CD14-positive monocyte (primary cell): ENCODE data around the gene CD247. TPM values are rescaled to one million over a fixed set of nuclear protein-coding genes. Genes with fewer than 3 reads are reported as not detected.

ENCODE experiments used
- DNase-seq, 3 donors: peaks; one replicate each; pipeline ENCODE4 v3.0.0-alpha.2; 2011 to 2022
- H2AFZ ChIP-seq: 2 replicates; pipeline ENCODE4 v1.6.0; 2012; ENCODE audit warnings: mild to moderate bottlenecking, low read depth, low read length, inconsistent platforms; ENCODE audit not compliant: insufficient read depth, poor library complexity, severe bottlenecking
- H3K27ac ChIP-seq, 2 donors: 1 replicate in 1 of 2; 2 replicates in 1 of 2; pipeline ENCODE4 v1.5.1; 2012 to 2013; ENCODE audit warnings: low read length in 2 of 2, control low read depth in 1 of 2, inconsistent platforms in 1 of 2, low read depth in 1 of 2, mild to moderate bottlenecking in 1 of 2
- H3K27me3 ChIP-seq, 2 donors: one replicate each; pipeline versions ENCODE4 v1.6.0 to v1.6.1; 2011 to 2013; ENCODE audit warnings: low read length in 2 of 2; ENCODE audit not compliant: control insufficient read depth in 2 of 2, insufficient read depth in 2 of 2
- H3K36me3 ChIP-seq, 2 donors: replicated peaks in 1 of 2; 1 replicate in 1 of 2; 2 replicates in 1 of 2; pipeline versions ENCODE4 v1.5.1 to v1.6.1; 2012 to 2013; ENCODE audit warnings: low read length in 2 of 2, control low read depth in 1 of 2, inconsistent platforms in 1 of 2, mild to moderate bottlenecking in 1 of 2; ENCODE audit not compliant: insufficient read depth in 2 of 2, control insufficient read depth in 1 of 2
- H3K4me1 ChIP-seq, 2 donors: 1 replicate in 1 of 2; 2 replicates in 1 of 2; pipeline versions ENCODE4 v1.5.1 to v1.6.1; 2012 to 2013; ENCODE audit warnings: low read length in 2 of 2, control low read depth in 1 of 2, inconsistent platforms in 1 of 2, mild to moderate bottlenecking in 1 of 2, moderate library complexity in 1 of 2; ENCODE audit not compliant: insufficient read depth in 2 of 2, control insufficient read depth in 1 of 2
- H3K4me2 ChIP-seq: replicated peaks from 2 replicates; pipeline ENCODE3; 2012; ENCODE audit warnings: low read length, moderate library complexity, mild to moderate bottlenecking; ENCODE audit not compliant: poor library complexity, severe bottlenecking; ENCODE audit errors: extremely low read depth
- H3K4me3 ChIP-seq, 3 experiments: fragments of 200-600 bp in 1 of 3; sonication (generic) in 1 of 3; replicated peaks in 1 of 3; 1 replicate in 2 of 3; 2 replicates in 1 of 3; pipeline ENCODE4 v1.5.1; 2011 to 2013; ENCODE audit warnings: low read length in 3 of 3, mild to moderate bottlenecking in 3 of 3, control low read depth in 2 of 3, low read depth in 2 of 3, inconsistent platforms in 1 of 3, moderate library complexity in 1 of 3
- H3K79me2 ChIP-seq: 2 replicates; pipeline ENCODE4 v1.6.0; 2012; ENCODE audit warnings: mild to moderate bottlenecking, control low read depth, inconsistent platforms, low read length, moderate library complexity; ENCODE audit not compliant: insufficient read depth
- H3K9ac ChIP-seq: 2 replicates; pipeline ENCODE4 v1.6.0; 2017; ENCODE audit warnings: low read length, mild to moderate bottlenecking; ENCODE audit not compliant: insufficient read depth, poor library complexity, severe bottlenecking
- H3K9me3 ChIP-seq, 2 donors: replicated peaks in 1 of 2; 1 replicate in 1 of 2; 2 replicates in 1 of 2; pipeline versions ENCODE4 v1.5.1 to v1.6.1; 2012 to 2013; ENCODE audit warnings: low read length in 2 of 2, control low read depth in 1 of 2; ENCODE audit not compliant: control insufficient read depth in 1 of 2, insufficient read depth in 1 of 2
- H4K20me1 ChIP-seq: 2 replicates; pipeline ENCODE4 v1.6.0; 2012; ENCODE audit warnings: mild to moderate bottlenecking, low read length, control low read depth, moderate library complexity; ENCODE audit not compliant: insufficient read depth
- H3K27ac Mint-ChIP-seq, 7 donors: one replicate each; pipeline ENCODE4 v1.8.0; 2020; ENCODE audit warnings: mild to moderate bottlenecking in 7 of 7, mixed read lengths in 7 of 7, moderate library complexity in 6 of 7, inconsistent platforms in 2 of 7
- H3K27me3 Mint-ChIP-seq, 3 donors: one replicate each; pipeline ENCODE4 v1.8.0; 2021 to 2022; ENCODE audit warnings: low read depth in 3 of 3, mild to moderate bottlenecking in 3 of 3, mixed read lengths in 3 of 3, moderate library complexity in 3 of 3, inconsistent platforms in 1 of 3
- H3K36me3 Mint-ChIP-seq, 2 donors: one replicate each; pipeline ENCODE4 v1.8.0; 2020; ENCODE audit warnings: mixed read lengths in 2 of 2, inconsistent platforms in 1 of 2, mild to moderate bottlenecking in 1 of 2
- H3K4me1 Mint-ChIP-seq: one replicate; pipeline ENCODE4 v1.8.0; 2020; ENCODE audit warnings: mild to moderate bottlenecking, mixed read lengths
- H3K4me3 Mint-ChIP-seq, 2 donors: one replicate each; pipeline ENCODE4 v1.8.0; 2020; ENCODE audit warnings: mild to moderate bottlenecking in 2 of 2, mixed read lengths in 2 of 2, moderate library complexity in 1 of 2
- H3K9me3 Mint-ChIP-seq, 7 donors: one replicate each; pipeline ENCODE4 v1.8.0; 2020 to 2022; ENCODE audit warnings: mixed read lengths in 7 of 7, mild to moderate bottlenecking in 6 of 7, moderate library complexity in 6 of 7, inconsistent platforms in 2 of 7
- WGBS: methylation state at CpG from one replicate; pipeline ENCODE4 v1.1.5; 2013; ENCODE audit warnings: missing lambda C conversion rate; ENCODE audit not compliant: insufficient coverage; 5-methylcytosine and 5-hydroxymethylcytosine counted together
- intact Hi-C, 2 donors: fragments of 100-400 bp; cut with micrococcal nuclease; formaldehyde crosslinking; loops; one replicate each; pipeline versions ENCODE4 v1.15.0 to v1.15.1; 2023
- polyA plus RNA-seq, 3 donors: library from polyadenylated mRNA; depleted of rRNA in 1 of 3; unstranded in 2 of 3; stranded (reverse) in 1 of 3; fragments of 300-500 nt in 2 of 3; fragments of >200 nt in 1 of 3; fragmentation: Illumina TruSeq in 2 of 3; gene quantifications; 1 replicate in 2 of 3; 2 replicates in 1 of 3; pipeline ENCODE4 v1.2.3, GENCODE V29; 2012 to 2021
- TF ChIP-seq, protein P1 (sequence below): fragments of 200-600 bp; IDR thresholded peaks from one replicate; pipeline ENCODE4 v1.8.0; 2022; ENCODE audit warnings: antibody characterized with exemption, mild to moderate bottlenecking

Gene CD247
- polyA plus RNA-seq, 3 donors: 0.29 to 1.8 (median 1.6) TPM

DNA sequence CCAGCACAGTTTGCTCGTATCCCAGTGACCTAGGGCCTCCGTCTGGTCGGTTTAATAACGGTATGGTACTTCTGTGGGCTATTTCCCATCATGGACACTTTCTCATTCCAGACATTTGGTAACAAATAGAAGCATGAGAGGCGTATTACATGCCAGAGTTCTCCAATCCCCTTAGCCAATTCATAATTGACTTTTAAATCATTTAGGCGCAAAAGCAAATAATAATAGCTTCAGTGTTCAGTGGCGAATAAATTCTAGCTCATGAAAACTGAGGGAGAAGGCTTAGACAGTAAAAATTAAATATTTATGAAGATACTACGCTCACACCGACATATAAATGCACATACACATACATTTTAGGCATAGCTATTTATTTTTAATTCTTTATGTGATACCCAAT is 50.6 kb downstream of the CD247 start:
- intact Hi-C loops: no loop called here
- Histone ChIP-seq H2AFZ (no peak overlapping the region), H3K27me3 (no peaks in the 10 kb centered on the region), H3K4me2 (no peak overlapping the region), H3K36me3 (no peaks in the 10 kb centered on the region), H3K9me3 (no peaks in the 10 kb centered on the region), H3K79me2 (no peaks in the 10 kb centered on the region), H3K4me3 (no peak overlapping the region), H3K9ac (no peak overlapping the region), H3K27ac (no peak overlapping the region), H4K20me1 (no peaks in the 10 kb centered on the region), H3K4me1 (no peaks in the 10 kb centered on the region)
- TF ChIP-seq, protein P1, sequence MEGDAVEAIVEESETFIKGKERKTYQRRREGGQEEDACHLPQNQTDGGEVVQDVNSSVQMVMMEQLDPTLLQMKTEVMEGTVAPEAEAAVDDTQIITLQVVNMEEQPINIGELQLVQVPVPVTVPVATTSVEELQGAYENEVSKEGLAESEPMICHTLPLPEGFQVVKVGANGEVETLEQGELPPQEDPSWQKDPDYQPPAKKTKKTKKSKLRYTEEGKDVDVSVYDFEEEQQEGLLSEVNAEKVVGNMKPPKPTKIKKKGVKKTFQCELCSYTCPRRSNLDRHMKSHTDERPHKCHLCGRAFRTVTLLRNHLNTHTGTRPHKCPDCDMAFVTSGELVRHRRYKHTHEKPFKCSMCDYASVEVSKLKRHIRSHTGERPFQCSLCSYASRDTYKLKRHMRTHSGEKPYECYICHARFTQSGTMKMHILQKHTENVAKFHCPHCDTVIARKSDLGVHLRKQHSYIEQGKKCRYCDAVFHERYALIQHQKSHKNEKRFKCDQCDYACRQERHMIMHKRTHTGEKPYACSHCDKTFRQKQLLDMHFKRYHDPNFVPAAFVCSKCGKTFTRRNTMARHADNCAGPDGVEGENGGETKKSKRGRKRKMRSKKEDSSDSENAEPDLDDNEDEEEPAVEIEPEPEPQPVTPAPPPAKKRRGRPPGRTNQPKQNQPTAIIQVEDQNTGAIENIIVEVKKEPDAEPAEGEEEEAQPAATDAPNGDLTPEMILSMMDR: no peak
- H3K9me3 Mint-ChIP-seq: no peaks in the 10 kb centered on the region
- DNase-seq: no peak
- WGBS: 80% methylated on average over 3 of the region's 9 CpGs
- peak overlapping the region in 1 of 7 donors; percentile 37 for H3K27ac Mint-ChIP-seq
- H3K36me3 Mint-ChIP-seq: no peaks in the 10 kb centered on the region
- H3K4me3 Mint-ChIP-seq: no peak overlapping the region
- peaks cover 2 to 8% (median 3%) of the 10 kb centered on the region in 3 donors for H3K27me3 Mint-ChIP-seq
- H3K4me1 Mint-ChIP-seq: peaks cover 5% of the 10 kb centered on the region

DNA sequence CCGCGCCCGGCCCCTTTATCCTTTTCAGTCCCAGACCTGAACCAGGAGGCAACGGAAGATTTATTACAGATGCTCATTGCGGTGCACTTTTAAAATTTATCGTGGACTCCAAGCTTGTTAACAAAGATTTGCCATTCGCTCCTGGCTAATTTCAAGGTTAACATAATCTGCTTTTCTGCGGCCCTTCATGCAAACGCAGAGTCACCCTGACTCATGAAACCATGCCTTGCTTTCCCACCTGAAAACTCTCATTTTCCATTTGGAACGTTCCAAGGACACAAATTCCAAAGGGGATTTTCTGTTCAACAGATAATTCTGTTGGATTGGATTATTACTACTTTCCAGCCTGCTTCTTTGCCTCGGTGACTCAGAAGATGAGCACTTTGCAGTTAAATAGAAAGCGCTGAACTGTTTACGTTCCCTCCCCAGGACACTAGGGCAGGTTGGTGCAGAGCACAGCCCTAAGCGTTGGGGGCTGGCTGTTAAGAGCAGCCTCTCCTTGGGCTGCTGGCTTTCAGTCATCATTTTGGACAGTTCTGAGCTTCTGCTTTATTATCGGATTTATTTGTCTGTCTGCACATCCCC is 51.1 kb downstream of the CD247 start:
- H3K4me2 ChIP-seq: no peak overlapping the region
- no peaks in the 10 kb centered on the region for H3K9me3 ChIP-seq
- H3K4me3 ChIP-seq: no peak overlapping the region
- no peaks in the 10 kb centered on the region for H3K36me3 ChIP-seq
- TF ChIP-seq, protein P1: no peak
- no peak overlapping the region for H2AFZ ChIP-seq
- Mint-ChIP-seq H3K27ac (peak overlapping the region in 1 of 7 donors; percentile 37), H3K4me1 (peaks cover 5% of the 10 kb centered on the region), H3K9me3 (no peaks in the 10 kb centered on the region), H3K36me3 (no peaks in the 10 kb centered on the region), H3K27me3 (peaks cover 2 to 7% (median 3%) of the 10 kb centered on the region in 3 donors), H3K4me3 (no peak overlapping the region)
- 97% methylated on average over 13 of the region's 15 CpGs for WGBS
- no peaks in the 10 kb centered on the region for H3K79me2 ChIP-seq
- H3K27me3 ChIP-seq: no peaks in the 10 kb centered on the region
- intact Hi-C loops: no loop called here
- no peaks in the 10 kb centered on the region for H4K20me1 ChIP-seq
- no peak overlapping the region for H3K27ac ChIP-seq
- no peaks in the 10 kb centered on the region for H3K4me1 ChIP-seq
- no peak for DNase-seq
- no peak overlapping the region for H3K9ac ChIP-seq
